Peyer's patch (tissue), 4 donors: ENCODE data around the gene KCNQ2. TPM values are rescaled to one million over a fixed set of nuclear protein-coding genes. Genes with fewer than 3 reads are reported as not detected.
A peak's percentile ranks its signal among the peaks of the same experiment; 100 is the strongest.
"Not testable (repeated sequence)": the region's sequence is repeated elsewhere in the genome, so short reads cannot be mapped to it uniquely, and the experiment has no call there.

ENCODE experiments used
- DNase-seq, 3 donors: peaks; one replicate each; pipeline ENCODE4 v3.0.0-alpha.2; 2017 to 2019
- H3K27ac ChIP-seq, 4 donors: fragments of 200-600 bp; sonication (generic); one replicate each; pipeline ENCODE4 v1.5.1; 2016 to 2019
- H3K27me3 ChIP-seq, 2 donors: fragments of 200-600 bp; sonication (generic); one replicate each; pipeline ENCODE4 v1.5.1; 2019
- H3K36me3 ChIP-seq, 3 donors: fragments of 200-600 bp; sonication (generic); one replicate each; pipeline ENCODE4 v1.5.1; 2016 to 2019
- H3K4me1 ChIP-seq, 4 donors: fragments of 200-600 bp; sonication (generic); one replicate each; pipeline ENCODE4 v1.5.1; 2016 to 2019
- H3K4me3 ChIP-seq, 4 donors: fragments of 200-600 bp; sonication (generic); 1 replicate in 3 of 4; 2 replicates in 1 of 4; pipeline ENCODE4 v1.5.1; 2016 to 2019; ENCODE audit warnings: mild to moderate bottlenecking in 1 of 4
- H3K9me3 ChIP-seq, 4 donors: fragments of 200-600 bp; sonication (generic); one replicate each; pipeline ENCODE4 v1.5.1; 2016 to 2019; ENCODE audit warnings: mild to moderate bottlenecking in 1 of 4
- CTCF ChIP-seq, 6 experiments: fragments of 450-650 bp in 4 of 6; fragments of 200-600 bp in 2 of 6; sonication (generic) in 1 of 6; IDR thresholded peaks; one replicate each; pipeline ENCODE4 v1.5.1; 2017 to 2019; ENCODE audit warnings: antibody characterized with exemption in 6 of 6, mild to moderate bottlenecking in 3 of 6, moderate library complexity in 1 of 6
- POLR2A ChIP-seq, 2 donors: fragments of 450-650 bp; IDR thresholded peaks; one replicate each; pipeline ENCODE4 v1.5.1; 2017; ENCODE audit warnings: antibody characterized with exemption in 2 of 2, mild to moderate bottlenecking in 2 of 2, moderate library complexity in 2 of 2
- total RNA-seq, 4 donors: library from RNA; depleted of rRNA; stranded (reverse); fragments of >200 nt; gene quantifications; one replicate each; pipeline ENCODE4 v1.1.0, GENCODE V29; 2016

The KCNQ2 gene
- total RNA-seq, 4 donors from 2014 or later: not detected

GRCh38 chr20:63382551-63383300 is 89.7 kb downstream of the KCNQ2 start:
- Histone ChIP-seq H3K4me3 (no peak overlapping the region), H3K36me3 (no peaks in the 10 kb centered on the region), H3K4me1 (no peaks in the 10 kb centered on the region), H3K27ac (no peak overlapping the region), H3K27me3 (no peaks in the 10 kb centered on the region), H3K9me3 (peaks cover 0 to 14% (median 0%) of the 10 kb centered on the region in 4 donors)
- TF ChIP-seq POLR2A (IDR thresholded peaks at IDR 0.05) (no peak), CTCF (IDR thresholded peaks at IDR 0.05) (no peak)
- no peak for DNase-seq

GRCh38 chr20:63381781-63382431 is 90.5 kb downstream of the KCNQ2 start:
- TF ChIP-seq POLR2A (IDR thresholded peaks at IDR 0.05) (no peak), CTCF (IDR thresholded peaks at IDR 0.05) (peak in 5 of 6 experiments; percentile 62 to 77 (median 70))
- Histone ChIP-seq H3K27ac (no peak overlapping the region), H3K4me3 (no peak overlapping the region), H3K36me3 (no peaks in the 10 kb centered on the region), H3K4me1 (no peaks in the 10 kb centered on the region), H3K27me3 (no peaks in the 10 kb centered on the region), H3K9me3 (peaks cover 0 to 14% (median 0%) of the 10 kb centered on the region in 4 donors)
- DNase-seq: no peak

GRCh38 chr20:63380346-63380870 is 92.0 kb downstream of the KCNQ2 start:
- Histone ChIP-seq H3K36me3 (no peaks in the 10 kb centered on the region), H3K9me3 (peaks cover 0 to 1% (median 0%) of the 10 kb centered on the region in 4 donors), H3K27ac (no peak overlapping the region), H3K4me3 (no peak overlapping the region), H3K27me3 (no peaks in the 10 kb centered on the region), H3K4me1 (no peaks in the 10 kb centered on the region)
- DNase-seq: no peak
- TF ChIP-seq CTCF (IDR thresholded peaks at IDR 0.05) (no peak), POLR2A (IDR thresholded peaks at IDR 0.05) (no peak)

- not testable (repeated sequence) for H3K9me3 ChIP-seq, H3K4me3 ChIP-seq, H3K36me3 ChIP-seq, DNase-seq, H3K27ac ChIP-seq, H3K27me3 ChIP-seq, H3K4me1 ChIP-seq
Observed at GRCh38 chr20:63379872-63380271, 92.6 kb downstream of the KCNQ2 start.

- no peak for DNase-seq
- no peaks in the 10 kb centered on the region for H3K27me3 ChIP-seq
- no peaks in the 10 kb centered on the region for H3K9me3 ChIP-seq
- H3K4me1 ChIP-seq: no peaks in the 10 kb centered on the region
- no peaks in the 10 kb centered on the region for H3K36me3 ChIP-seq
- no peak overlapping the region for H3K4me3 ChIP-seq
- no peak for TF ChIP-seq CTCF (IDR thresholded peaks at IDR 0.05)
- TF ChIP-seq POLR2A (IDR thresholded peaks at IDR 0.05): no peak
- H3K27ac ChIP-seq: no peak overlapping the region
Observed at GRCh38 chr20:63379296-63379695, 93.2 kb downstream of the KCNQ2 start.

- H3K27ac ChIP-seq: no peak overlapping the region
- no peak for TF ChIP-seq CTCF (IDR thresholded peaks at IDR 0.05)
- no peak for TF ChIP-seq POLR2A (IDR thresholded peaks at IDR 0.05)
- H3K4me1 ChIP-seq: no peaks in the 10 kb centered on the region
- no peaks in the 10 kb centered on the region for H3K36me3 ChIP-seq
- H3K27me3 ChIP-seq: no peaks in the 10 kb centered on the region
- no peak for DNase-seq
- no peak overlapping the region for H3K4me3 ChIP-seq
- H3K9me3 ChIP-seq: no peaks in the 10 kb centered on the region
Observed at GRCh38 chr20:63378626-63379025, 93.8 kb downstream of the KCNQ2 start.
